ENCODE measurements around the gene FBXO40. TPM values are rescaled to one million over a fixed set of nuclear protein-coding genes. Genes with fewer than 3 reads are reported as not detected.

The FBXO40 gene
- total RNA-seq, 2 experiments from 2014 or later, result not detected

DNA sequence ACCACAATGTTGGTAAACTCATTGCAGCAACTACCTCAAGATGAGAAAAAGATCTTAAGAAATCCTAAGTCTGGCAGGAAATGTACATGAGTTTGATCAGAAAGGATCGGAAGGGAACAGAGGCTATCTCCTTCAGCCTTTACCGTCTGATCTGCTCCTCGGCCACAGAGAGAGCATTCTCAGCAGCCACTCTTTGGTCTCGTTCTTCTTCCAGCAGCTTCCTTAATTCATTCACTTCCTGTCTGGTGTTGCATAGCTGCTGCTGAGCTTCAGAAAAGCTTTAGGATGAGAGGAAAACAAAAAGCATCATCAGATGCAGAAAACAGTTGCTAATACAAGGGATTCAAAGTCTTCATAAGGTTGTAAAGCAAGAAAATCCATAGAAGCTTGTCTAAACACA is 74.2 kb downstream of the FBXO40 start:
- ChIA-PET CTCF (interaction anchor here (1.4 kb wide), 1 partner anchor 9 kb away, joined by 4 read pairs; no protein-coding TSS in a partner anchor), POLR2A (no interaction called here)
- H3K4me1 Mint-ChIP-seq (ENCODE audit: low read depth), result no peaks in the 10 kb centered on the region
- peaks cover 42% of the 10 kb centered on the region for H3K36me3 Mint-ChIP-seq (ENCODE audit: low read depth)
- no peaks in the 10 kb centered on the region for H3K9me3 Mint-ChIP-seq (ENCODE audit: insufficient read depth)
- DNase-seq (no peak), ATAC-seq (no peak)
- no peaks in the 10 kb centered on the region for H3K27me3 Mint-ChIP-seq (ENCODE audit: low read depth)
- no peak overlapping the region for H3K4me3 Mint-ChIP-seq
- H3K27ac Mint-ChIP-seq, result no peak overlapping the region

DNA sequence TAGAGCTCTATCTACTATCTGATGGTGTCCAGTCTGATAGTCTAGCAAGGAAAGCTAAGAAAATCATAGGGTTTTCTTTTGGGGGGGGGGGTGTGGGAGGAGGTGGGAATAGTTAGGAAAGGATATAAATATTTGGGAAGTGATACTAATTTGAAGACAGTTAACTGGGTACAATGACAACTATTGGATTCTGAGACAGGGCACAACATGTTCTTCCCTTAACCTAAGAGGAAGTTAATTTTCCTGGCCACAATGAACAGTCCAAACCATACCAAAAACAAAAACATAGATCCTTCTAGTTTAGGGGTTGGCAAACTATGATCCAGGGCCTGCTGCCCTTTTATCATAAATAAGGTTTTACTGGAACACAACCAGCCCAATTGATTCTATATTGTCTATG is 77.5 kb downstream of the FBXO40 start:
- ATAC-seq (no peak), DNase-seq (no peak)
- POLR2A ChIA-PET, result interaction anchor here (3.4 kb wide), 1 partner anchor 10 kb away, joined by 15 read pairs; the partner anchor contains the start of gene HCLS1
- Mint-ChIP-seq H3K4me3 (no peak overlapping the region), H3K27ac (no peak overlapping the region), H3K9me3 (ENCODE audit: insufficient read depth) (no peaks in the 10 kb centered on the region), H3K27me3 (ENCODE audit: low read depth) (no peaks in the 10 kb centered on the region), H3K4me1 (ENCODE audit: low read depth) (no peaks in the 10 kb centered on the region), H3K36me3 (ENCODE audit: low read depth) (peaks cover 45% of the 10 kb centered on the region)
- CTCF ChIA-PET, result no interaction called here

GRCh38 chr3:121677141-121677540 is 84.0 kb downstream of the FBXO40 start:
- ChIA-PET POLR2A (interaction anchor here (1.1 kb wide), 1 partner anchor 71 kb away, joined by 4 read pairs; no protein-coding TSS in a partner anchor), CTCF (interaction anchor here (0.7 to 1.2 kb wide), 3 partner anchors 9 to 149 kb away, joined by 3 read pairs; no protein-coding TSS in a partner anchor)
- Mint-ChIP-seq H3K9me3 (ENCODE audit: insufficient read depth) (no peaks in the 10 kb centered on the region), H3K4me3 (no peak overlapping the region), H3K27ac (no peak overlapping the region), H3K36me3 (ENCODE audit: low read depth) (peaks cover 51% of the 10 kb centered on the region), H3K4me1 (ENCODE audit: low read depth) (no peaks in the 10 kb centered on the region), H3K27me3 (ENCODE audit: low read depth) (no peaks in the 10 kb centered on the region)
- ATAC-seq (no peak), DNase-seq (no peak)

Other genes starting within 250 kb of the FBXO40 start
- 10 to 100 TPM; 35.5 to 35.6 TPM for gene POLQ, start 47.4 kb upstream of the FBXO40 start, total RNA-seq
- gene ARGFX, start 25.4 kb upstream of the FBXO40 start, total RNA-seq, result not detected
- gene HCLS1, start 67.5 kb downstream of the FBXO40 start, total RNA-seq, result 100 to 1,000 TPM; 280 to 288 TPM
- 10 to 100 TPM; 26.0 to 27.4 TPM for gene GOLGB1, start 156.4 kb downstream of the FBXO40 start, total RNA-seq
- 10 to 100 TPM; 35.8 to 40.2 TPM for gene IQCB1, start 241.7 kb downstream of the FBXO40 start, total RNA-seq
- 10 to 100 TPM; 12.8 to 13.1 TPM for gene EAF2, start 241.8 kb downstream of the FBXO40 start, total RNA-seq